ENCODE results near the gene CYP27A1. TPM values are rescaled to one million over a fixed set of nuclear protein-coding genes. Genes with fewer than 3 reads are reported as not detected.

CYP27A1 gene
- total and polyA plus RNA-seq, 2 donors from 2014 or later: 18.5 to 43.3 TPM

- Histone ChIP-seq H3K4me1 (ENCODE audit: control insufficient read depth in 2 of 3, insufficient read depth in 2 of 3, low read depth in 1 of 3, low read length in 3 of 3) (no peaks in the 10 kb centered on the region), H3K9ac (ENCODE audit: low read length in 3 of 3) (no peak overlapping the region), H3K36me3 (ENCODE audit: control insufficient read depth in 2 of 3, insufficient read depth in 3 of 3, low read length in 3 of 3) (peaks cover 7 to 51% (median 33%) of the 10 kb centered on the region in 3 donors), H3K4me3 (ENCODE audit: low read length in 3 of 3) (no peak overlapping the region), H3K27ac (ENCODE audit: low read depth in 2 of 2, low read length in 2 of 2) (no peak overlapping the region), H3K9me3 (ENCODE audit: control insufficient read depth in 2 of 3, insufficient read depth in 1 of 3, low read length in 3 of 3) (no peaks in the 10 kb centered on the region), H3K27me3 (ENCODE audit: control insufficient read depth, insufficient read depth, low read length) (no peaks in the 10 kb centered on the region)
- TF ChIP-seq CTCF (IDR thresholded peaks at IDR 0.05; ENCODE audit: borderline replicate concordance, extremely low read depth, insufficient read depth): no peak
- intact Hi-C loops (cut with DNase I): no loop called here
- no peak for DNase-seq
- no peak for FAIRE-seq
Measured at GRCh38 chr2:218748741-218749441, 33.1 kb upstream of the CYP27A1 start.

- Histone ChIP-seq H3K9me3 (ENCODE audit: control insufficient read depth in 2 of 3, insufficient read depth in 1 of 3, low read length in 3 of 3) (no peaks in the 10 kb centered on the region), H3K27ac (ENCODE audit: low read depth in 2 of 2, low read length in 2 of 2) (no peak overlapping the region), H3K9ac (ENCODE audit: low read length in 3 of 3) (no peak overlapping the region), H3K4me3 (ENCODE audit: low read length in 3 of 3) (no peak overlapping the region), H3K4me1 (ENCODE audit: control insufficient read depth in 2 of 3, insufficient read depth in 2 of 3, low read depth in 1 of 3, low read length in 3 of 3) (no peaks in the 10 kb centered on the region), H3K36me3 (ENCODE audit: control insufficient read depth in 2 of 3, insufficient read depth in 3 of 3, low read length in 3 of 3) (peaks cover 2 to 30% (median 17%) of the 10 kb centered on the region in 3 donors), H3K27me3 (ENCODE audit: control insufficient read depth, insufficient read depth, low read length) (no peaks in the 10 kb centered on the region)
- intact Hi-C loops (cut with DNase I): no loop called here
- TF ChIP-seq CTCF (IDR thresholded peaks at IDR 0.05; ENCODE audit: borderline replicate concordance, extremely low read depth, insufficient read depth): no peak
- FAIRE-seq (no peak), DNase-seq (no peak)
Measured at GRCh38 chr2:218754201-218754600, 27.7 kb upstream of the CYP27A1 start.

GRCh38 chr2:218754781-218755180 is 27.2 kb upstream of the CYP27A1 start:
- DNase-seq (no peak), FAIRE-seq (no peak)
- no peak overlapping the region for H3K27ac ChIP-seq (ENCODE audit: low read depth in 2 of 2, low read length in 2 of 2)
- no peaks in the 10 kb centered on the region for H3K27me3 ChIP-seq (ENCODE audit: control insufficient read depth, insufficient read depth, low read length)
- intact Hi-C loops (cut with DNase I): no loop called here
- no peaks in the 10 kb centered on the region for H3K9me3 ChIP-seq (ENCODE audit: control insufficient read depth in 2 of 3, insufficient read depth in 1 of 3, low read length in 3 of 3)
- TF ChIP-seq CTCF (IDR thresholded peaks at IDR 0.05; ENCODE audit: borderline replicate concordance, extremely low read depth, insufficient read depth): no peak
- no peaks in the 10 kb centered on the region for H3K4me1 ChIP-seq (ENCODE audit: control insufficient read depth in 2 of 3, insufficient read depth in 2 of 3, low read depth in 1 of 3, low read length in 3 of 3)
- no peak overlapping the region for H3K9ac ChIP-seq (ENCODE audit: low read length in 3 of 3)
- peaks cover 2 to 26% (median 15%) of the 10 kb centered on the region in 3 donors for H3K36me3 ChIP-seq (ENCODE audit: control insufficient read depth in 2 of 3, insufficient read depth in 3 of 3, low read length in 3 of 3)
- H3K4me3 ChIP-seq (ENCODE audit: low read length in 3 of 3): no peak overlapping the region

GRCh38 chr2:218755198-218755566 is 26.8 kb upstream of the CYP27A1 start:
- Histone ChIP-seq H3K4me1 (ENCODE audit: control insufficient read depth in 2 of 3, insufficient read depth in 2 of 3, low read depth in 1 of 3, low read length in 3 of 3) (no peaks in the 10 kb centered on the region), H3K9ac (ENCODE audit: low read length in 3 of 3) (no peak overlapping the region), H3K36me3 (ENCODE audit: control insufficient read depth in 2 of 3, insufficient read depth in 3 of 3, low read length in 3 of 3) (peaks cover 2 to 26% (median 11%) of the 10 kb centered on the region in 3 donors), H3K27ac (ENCODE audit: low read depth in 2 of 2, low read length in 2 of 2) (no peak overlapping the region), H3K9me3 (ENCODE audit: control insufficient read depth in 2 of 3, insufficient read depth in 1 of 3, low read length in 3 of 3) (no peaks in the 10 kb centered on the region), H3K4me3 (ENCODE audit: low read length in 3 of 3) (no peak overlapping the region), H3K27me3 (ENCODE audit: control insufficient read depth, insufficient read depth, low read length) (no peaks in the 10 kb centered on the region)
- DNase-seq: no peak
- TF ChIP-seq CTCF (IDR thresholded peaks at IDR 0.05; ENCODE audit: borderline replicate concordance, extremely low read depth, insufficient read depth): no peak
- no peak for FAIRE-seq
- intact Hi-C loops (cut with DNase I): no loop called here
